GM21717 (cell line): ENCODE results near the gene KXD1.
A peak's percentile ranks its signal among the peaks of the same experiment; 100 is the strongest.
"Not testable (repeated sequence)": the region's sequence is repeated elsewhere in the genome, so short reads cannot be mapped to it uniquely, and the experiment has no call there.

ENCODE experiments used
- ATAC-seq: cut with Tn5 transposase; IDR thresholded peaks from one replicate; pipeline ENCODE4 v1.9.1; 2021; ENCODE audit warnings: mild to moderate bottlenecking, moderate library complexity; ENCODE audit not compliant: unreplicated experiment

KXD1 gene

GRCh38 chr19:18576383-18576782 lies 18.7 kb downstream of the KXD1 start:
- ATAC-seq = no peak

GRCh38 chr19:18577365-18577914 lies 19.8 kb downstream of the KXD1 start:
- ATAC-seq = no peak

- ATAC-seq = no peak
Observed at GRCh38 chr19:18580311-18580710, 22.6 kb downstream of the KXD1 start.

GRCh38 chr19:18586306-18586705 lies 28.6 kb downstream of the KXD1 start:
- no peak for ATAC-seq

GRCh38 chr19:18587561-18587960 lies 29.9 kb downstream of the KXD1 start:
- ATAC-seq = no peak

- no peak for ATAC-seq
Observed at GRCh38 chr19:18587962-18588610, 30.4 kb downstream of the KXD1 start.

GRCh38 chr19:18588611-18589379 lies 31.1 kb downstream of the KXD1 start, which contains the start of gene REX1BD:
Gene REX1BD, plus strand, starts transcription at chr19:18588798. Its CDS starts 4 bp downstream, at chr19:18588802.
- ATAC-seq = peak; percentile 61

- ATAC-seq = peak; percentile 19
Observed at GRCh38 chr19:18589380-18590272, 32.0 kb downstream of the KXD1 start.

- no peak for ATAC-seq
Observed at GRCh38 chr19:18590273-18591272, 32.9 kb downstream of the KXD1 start.

GRCh38 chr19:18591735-18592385 lies 34.2 kb downstream of the KXD1 start:
- ATAC-seq = no peak

- not testable (repeated sequence) for ATAC-seq
Observed at GRCh38 chr19:18592732-18593131, 35.1 kb downstream of the KXD1 start.

- ATAC-seq = no peak
Observed at GRCh38 chr19:18593367-18594095, 35.9 kb downstream of the KXD1 start.

GRCh38 chr19:18594096-18594823 lies 36.6 kb downstream of the KXD1 start:
- ATAC-seq = no peak

- ATAC-seq = no peak
Observed at GRCh38 chr19:18594824-18595373, 37.2 kb downstream of the KXD1 start.

GRCh38 chr19:18595475-18595874 lies 37.8 kb downstream of the KXD1 start:
- ATAC-seq = no peak

GRCh38 chr19:18596752-18597157 lies 39.1 kb downstream of the KXD1 start:
- ATAC-seq = no peak

- ATAC-seq = no peak
Observed at GRCh38 chr19:18597809-18598660, 40.4 kb downstream of the KXD1 start.
